Activated T-helper 9 cell treated with anti-CD3 and anti-CD28 coated beads, Interleukin-2, amount 50 U/mL, for 16 hours (primary cell): ENCODE results near the gene ATAD3A.
"Not testable (repeated sequence)": the region's sequence is repeated elsewhere in the genome, so short reads cannot be mapped to it uniquely, and the experiment has no call there.

Experiments
- DNase-seq: peaks from one replicate; pipeline ENCODE4 v3.0.0-alpha.2; 2020; ENCODE audit warnings: low read depth

Gene ATAD3A

DNA sequence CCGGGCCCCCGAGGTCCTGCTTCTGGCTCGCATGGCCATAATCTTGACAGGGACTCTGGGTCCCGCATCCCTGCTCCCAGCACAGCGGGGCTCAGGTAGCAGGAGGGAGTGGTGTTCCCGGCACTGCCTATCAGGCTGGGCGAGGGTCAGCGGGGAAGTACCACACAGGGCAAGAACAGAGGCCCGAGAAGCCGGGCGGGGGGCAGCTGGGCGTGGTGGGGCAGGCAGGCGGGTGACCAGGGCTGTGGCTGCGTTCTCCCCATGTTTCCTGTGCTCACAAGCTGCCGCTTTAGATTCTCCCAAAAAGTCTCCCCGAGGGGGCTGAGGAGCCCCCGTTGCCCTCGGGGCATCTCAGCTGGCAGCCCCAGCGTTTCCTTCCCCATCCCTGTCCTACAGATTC lies 22.1 kb upstream of the ATAD3A start:
- DNase-seq: no peak

DNA sequence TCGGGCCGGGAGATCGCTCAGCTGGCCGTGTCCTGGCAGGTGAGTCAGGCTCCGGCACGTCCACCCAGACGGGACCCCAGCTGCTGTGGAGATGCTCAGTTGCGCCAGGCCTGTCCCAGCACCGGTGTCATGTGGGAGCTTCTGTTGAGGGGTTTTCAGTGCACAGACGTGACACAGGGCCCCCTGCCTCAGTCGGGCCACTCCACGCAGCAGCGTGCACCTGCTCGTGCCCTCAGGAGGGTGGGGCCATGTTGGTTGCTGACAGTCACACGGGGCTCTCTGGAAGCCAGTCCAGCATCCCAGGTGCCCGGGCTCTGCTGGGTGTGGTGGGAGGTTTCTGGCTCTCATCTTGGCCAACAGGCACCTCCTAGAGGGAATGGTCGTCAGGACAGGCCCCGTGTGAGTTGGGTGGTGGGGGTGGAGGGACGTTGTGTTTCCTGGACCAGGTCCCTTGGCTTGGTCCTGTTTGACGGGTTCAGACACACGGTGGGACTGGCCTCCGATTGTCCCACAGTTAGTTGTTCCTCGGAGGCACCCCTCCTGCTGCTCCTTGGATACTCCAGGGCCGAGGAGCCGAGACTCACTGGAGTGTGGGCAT lies 21.2 kb upstream of the ATAD3A start:
- no peak for DNase-seq

DNA sequence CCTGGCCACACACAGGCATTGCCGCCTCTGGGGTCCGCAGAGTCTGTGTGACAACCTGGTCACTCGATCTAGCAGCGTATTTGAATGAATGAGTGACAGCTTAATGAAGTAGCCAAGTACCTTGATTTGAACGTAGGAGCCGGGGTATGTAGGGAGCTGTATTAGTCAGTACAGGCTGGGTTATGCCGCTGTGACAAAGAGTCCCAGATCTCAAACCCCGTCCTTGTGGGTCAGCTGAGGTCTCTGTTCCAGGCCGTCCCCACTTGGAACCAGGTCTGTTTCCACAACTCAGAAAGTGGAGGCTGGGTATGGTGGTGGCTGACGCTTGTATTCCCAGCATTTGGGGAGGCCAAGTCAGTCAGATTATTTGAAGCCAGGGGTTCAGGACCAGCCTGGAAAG lies 20.4 kb upstream of the ATAD3A start:
- DNase-seq: no peak

DNA sequence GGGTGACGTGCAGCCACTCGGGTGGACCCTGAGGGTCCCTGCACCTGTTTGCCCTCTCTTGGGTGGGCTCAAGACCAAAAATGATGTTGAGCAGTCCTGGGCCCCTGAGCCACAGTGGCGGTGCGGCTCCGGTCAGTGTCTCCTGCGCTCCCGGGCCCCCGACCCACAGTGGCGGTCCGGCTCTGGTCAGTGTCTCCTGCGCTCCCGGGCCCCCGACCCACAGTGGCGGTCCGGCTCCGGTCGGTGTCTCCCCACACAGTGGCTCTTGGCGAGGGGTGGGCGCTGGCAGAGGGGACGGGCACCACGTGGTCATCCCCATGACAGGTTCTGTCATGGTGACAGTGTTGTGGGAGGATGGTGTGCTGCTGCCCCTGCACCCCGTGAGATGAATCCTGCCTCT lies 17.7 kb upstream of the ATAD3A start:
- not testable (repeated sequence) for DNase-seq

DNA sequence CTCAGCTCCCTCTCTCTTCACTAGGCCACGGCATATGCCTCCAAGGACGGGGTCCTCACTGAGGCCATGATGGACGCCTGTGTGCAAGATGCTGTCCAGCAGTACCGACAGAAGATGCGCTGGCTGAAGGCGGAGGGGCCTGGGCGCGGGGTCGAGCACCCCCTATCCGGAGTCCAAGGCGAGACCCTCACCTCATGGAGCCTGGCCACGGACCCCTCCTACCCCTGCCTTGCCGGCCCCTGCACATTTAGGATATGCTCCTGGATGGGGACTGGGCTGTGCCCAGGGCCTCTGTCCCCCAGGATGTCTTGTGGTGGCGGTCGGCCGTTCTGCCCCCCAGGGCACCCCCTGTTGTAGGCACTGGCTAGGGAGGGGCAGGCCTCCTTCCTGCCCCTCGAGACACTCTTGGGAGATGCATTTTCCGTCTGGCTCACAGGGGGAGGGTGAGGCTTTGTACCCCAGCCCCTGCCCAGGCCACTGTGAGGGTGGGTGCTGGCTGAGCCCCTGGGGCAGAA lies 16.4 kb upstream of the ATAD3A start:
- DNase-seq: not testable (repeated sequence)

DNA sequence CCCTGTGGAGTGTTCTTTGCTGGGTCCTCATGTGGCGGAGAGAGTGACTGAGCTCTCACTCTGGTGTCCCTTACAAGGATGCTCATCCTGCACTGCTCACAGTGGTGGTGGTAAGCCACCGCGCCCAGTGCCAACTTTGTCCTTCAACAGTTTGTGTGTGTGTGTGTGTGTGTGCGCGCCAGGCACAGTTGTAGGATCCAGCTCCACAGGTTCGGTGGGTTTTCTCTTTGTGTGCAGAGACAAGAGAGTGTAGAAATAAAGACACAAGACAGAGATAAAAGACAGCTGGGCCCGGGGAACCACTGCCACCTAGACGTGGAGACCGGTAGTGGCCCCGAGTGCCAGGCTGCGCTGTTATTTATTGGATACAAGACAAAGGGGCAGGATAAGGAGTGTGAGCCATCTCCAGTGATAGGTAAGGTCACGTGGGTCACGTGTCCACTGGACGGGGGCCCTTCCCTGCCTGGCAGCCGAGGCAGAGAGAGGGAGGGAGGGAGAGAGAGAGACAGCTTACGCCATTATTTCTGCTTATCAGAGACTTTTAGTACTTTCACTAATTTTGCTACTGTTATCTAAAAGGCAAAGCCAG lies 7.1 kb upstream of the ATAD3A start:
- peak; percentile 46 for DNase-seq

DNA sequence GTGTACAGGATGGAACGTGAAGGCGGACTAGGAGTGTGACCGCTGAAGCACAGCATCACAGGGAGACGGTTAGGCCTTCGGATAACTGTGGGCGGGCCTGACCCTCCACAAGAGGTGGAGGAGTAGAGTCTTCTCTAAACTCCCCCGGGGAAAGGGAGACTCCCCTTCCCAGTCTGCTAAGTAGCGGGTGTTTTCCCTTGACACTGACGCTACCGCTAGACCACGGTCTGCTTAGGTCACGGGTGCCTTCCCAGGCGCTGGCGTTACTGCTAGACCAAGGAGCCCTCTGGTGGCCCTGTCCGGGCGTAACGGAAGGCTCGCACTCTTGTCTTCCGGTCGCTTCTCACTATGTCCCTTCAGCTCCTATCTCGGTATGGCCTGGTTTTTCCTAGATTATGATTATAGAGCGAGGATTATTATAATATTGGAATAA lies 6.6 kb upstream of the ATAD3A start:
- not testable (repeated sequence) for DNase-seq

DNA sequence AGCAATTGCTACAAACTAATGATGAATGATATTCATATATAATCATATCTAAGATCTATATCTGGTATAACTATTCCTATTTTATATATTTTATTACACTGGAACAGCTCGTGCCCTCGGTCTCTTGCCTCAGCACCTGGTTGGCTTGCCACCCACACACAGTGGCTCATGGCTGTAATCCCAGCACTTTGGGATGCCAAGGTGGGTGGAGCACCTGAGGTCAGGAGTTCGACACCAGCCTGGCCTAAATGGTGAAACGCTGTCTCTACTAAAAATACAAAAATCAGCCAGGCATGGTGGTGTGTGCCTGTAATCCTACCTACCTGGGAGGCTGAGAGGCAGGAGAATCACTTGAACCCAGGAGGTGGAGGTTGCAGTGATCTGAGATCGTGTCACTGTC lies 6.2 kb upstream of the ATAD3A start:
- DNase-seq: not testable (repeated sequence)

DNA sequence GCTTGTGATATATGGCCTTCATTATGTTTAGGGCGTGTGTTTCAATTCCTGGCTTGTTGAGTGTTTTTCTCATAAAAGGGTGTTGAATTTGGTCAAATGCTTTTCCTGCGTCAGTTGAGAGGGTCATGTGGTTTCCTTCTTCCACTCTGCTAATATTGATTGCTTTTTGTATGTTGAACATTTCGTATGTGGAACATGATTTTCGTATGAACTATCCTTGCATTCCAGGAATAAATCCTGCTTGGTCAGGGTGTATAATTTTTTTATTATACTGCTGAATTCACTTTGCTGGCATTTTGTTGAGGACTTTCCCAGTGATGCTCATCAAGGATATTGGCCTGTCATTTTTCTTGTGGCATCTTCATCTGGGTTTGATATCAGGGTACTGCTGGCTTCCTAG lies 4.7 kb upstream of the ATAD3A start:
- no peak for DNase-seq

DNA sequence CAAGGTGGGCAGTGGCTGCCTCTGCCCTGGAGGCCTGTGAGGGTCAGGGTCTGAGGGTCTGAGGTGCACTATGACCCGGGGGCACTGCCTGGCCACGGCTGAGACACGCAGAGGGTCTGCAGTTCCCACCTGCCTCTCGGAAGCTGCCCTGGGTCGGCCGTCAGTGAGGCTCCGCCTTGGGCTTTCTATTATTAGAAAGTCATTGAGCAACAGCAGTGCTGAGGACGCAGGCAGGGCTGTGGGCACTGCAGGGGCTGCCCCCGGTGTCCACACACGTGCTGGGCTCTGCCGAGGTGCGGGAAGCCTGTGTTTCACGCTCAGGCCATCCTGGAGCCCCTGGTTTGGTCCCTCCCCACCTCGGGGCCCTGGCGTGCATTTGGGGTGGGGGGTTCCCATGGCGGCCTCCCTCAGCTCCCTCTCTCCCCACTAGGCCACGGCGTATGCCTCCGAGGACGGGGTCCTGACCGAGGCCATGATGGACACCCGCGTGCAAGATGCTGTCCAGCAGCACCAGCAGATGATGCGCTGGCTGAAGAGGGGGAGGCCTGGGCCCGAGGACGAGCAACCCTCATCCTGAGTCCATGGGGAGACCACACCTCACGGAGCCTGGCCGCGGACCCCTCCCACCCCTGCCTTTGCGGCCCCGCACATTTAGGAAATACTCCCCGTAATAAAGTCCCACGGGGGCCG lies 3.0 kb upstream of the ATAD3A start:
- DNase-seq: not testable (repeated sequence)

DNA sequence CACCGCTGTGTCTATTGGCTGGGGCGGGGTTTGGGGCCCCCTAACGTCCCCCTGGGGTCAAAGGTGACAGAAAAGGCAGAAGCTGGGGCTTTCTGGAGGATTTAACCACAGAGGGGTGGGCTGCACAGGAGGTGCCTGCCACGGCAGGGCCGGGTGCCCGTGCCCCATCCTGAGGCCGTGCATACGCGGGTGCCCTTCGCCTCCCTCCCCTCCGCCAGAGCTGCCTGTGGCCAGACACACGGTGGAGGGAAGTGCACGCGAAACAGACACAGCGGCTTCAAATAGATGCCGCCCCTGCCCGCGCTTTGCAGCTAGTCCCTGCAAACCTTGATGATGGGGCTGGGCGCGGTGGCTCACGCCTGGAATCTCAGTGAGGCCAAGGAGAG lies 2.5 kb upstream of the ATAD3A start:
- DNase-seq: not testable (repeated sequence)

DNA sequence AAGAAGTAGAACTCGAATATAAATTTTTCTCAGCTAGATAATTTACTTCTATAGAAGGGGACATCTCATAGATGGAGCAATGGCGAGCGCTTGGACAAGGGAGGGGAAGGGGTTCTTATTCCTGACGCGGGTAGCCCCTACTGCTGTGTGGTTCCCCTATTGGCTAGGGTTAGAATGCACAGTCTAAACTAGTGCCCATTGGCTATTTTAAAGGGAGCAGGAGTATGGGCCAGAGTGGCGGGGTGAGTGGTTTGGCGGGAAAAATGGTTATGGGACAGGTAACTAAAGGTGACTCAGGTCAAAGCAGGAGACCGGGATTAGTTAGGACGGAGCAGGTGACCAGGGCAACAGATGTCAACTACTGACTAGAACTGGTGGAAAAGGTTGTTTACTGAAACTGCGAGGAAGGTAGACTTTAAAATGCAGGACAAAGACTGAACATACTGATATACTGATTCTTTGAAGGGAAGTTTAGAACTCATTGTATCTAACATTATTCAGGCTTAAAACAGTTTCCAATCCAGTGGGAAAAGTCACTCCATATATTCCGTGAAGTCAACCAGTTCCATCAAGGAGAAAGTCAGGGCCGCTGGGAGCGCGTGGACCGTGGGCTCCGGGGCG lies 940 bp upstream of the ATAD3A start:
- DNase-seq: no peak

DNA sequence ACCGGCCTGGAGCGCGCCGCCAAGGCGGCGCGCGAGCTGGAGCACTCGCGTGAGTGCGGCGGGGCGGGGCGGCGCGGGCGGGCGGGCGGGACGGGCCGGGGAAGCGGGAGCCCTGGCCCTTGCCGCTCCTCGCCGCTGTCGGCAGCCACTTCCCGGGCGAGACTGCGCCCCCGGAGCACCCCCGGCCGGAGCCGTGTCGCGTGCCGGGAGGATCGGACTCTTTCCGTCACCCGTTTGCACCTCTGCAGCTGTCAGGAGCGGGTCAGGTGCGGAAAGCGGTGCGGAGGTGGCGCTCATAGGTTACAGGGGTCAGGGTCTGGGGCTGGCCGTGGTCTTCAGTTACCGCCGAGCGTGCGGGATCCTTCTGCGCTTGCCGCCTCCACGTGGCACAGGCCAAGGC lies 463 bp downstream of the ATAD3A start:
- not testable (repeated sequence) for DNase-seq

DNA sequence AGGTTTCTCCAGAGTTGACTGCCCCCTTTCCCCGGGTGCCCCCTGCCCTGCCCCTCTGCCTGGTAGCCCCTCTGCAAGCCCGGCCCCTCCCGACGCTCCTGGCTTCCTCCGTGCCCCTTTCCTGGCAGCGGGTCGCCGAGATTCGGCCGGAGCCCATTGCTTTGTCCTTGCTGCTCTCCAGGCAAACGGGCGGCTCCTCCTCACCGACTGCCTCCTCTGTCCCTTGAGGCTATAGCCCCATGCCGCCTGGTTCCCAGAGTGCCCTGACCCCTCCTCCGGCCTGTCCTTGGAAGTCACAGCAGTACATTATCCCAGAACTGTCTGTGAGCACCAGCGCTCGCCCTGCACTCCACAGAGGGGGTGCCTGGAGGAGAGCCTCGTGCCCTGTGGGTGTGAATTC lies 1.7 kb downstream of the ATAD3A start:
- not testable (repeated sequence) for DNase-seq

DNA sequence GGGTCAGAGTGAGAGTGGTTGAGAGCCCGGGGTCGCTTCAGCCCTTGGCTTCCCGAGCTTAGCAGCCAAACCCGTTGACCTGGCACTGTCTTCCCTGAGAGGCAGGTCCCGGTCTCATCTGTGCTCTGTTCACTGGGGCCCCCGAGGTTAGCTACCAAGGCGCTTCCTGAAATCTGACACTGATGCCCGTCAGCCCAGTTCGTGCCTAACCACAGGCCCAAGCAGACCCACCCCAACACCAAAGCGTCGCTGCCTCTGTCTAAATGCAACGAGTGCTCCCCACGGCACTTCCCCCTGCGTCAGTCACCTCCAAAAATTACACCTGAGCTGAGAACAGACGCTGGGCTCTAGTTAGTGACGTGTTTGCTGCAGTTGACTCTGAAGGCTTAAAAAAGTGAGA lies 2.4 kb downstream of the ATAD3A start:
- not testable (repeated sequence) for DNase-seq

DNA sequence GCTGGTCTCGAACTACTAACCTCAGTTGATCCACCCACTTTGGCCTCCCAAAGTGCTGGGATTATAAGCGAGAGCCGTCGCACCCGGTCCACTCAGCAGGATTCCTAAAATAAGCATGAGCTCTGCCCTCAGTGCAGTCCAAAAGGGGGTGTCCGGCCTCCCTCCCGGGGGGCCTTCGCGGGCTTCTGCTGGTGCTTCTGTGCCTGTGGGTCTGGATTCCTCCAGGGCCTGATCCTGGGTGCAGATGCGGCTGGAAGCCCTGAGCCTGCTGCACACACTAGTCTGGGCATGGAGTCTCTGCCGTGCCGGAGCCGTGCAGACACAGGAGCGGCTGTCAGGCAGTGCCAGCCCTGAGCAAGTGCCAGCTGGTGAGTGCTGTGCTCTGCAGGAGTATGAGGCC lies 5.0 kb downstream of the ATAD3A start:
- not testable (repeated sequence) for DNase-seq

DNA sequence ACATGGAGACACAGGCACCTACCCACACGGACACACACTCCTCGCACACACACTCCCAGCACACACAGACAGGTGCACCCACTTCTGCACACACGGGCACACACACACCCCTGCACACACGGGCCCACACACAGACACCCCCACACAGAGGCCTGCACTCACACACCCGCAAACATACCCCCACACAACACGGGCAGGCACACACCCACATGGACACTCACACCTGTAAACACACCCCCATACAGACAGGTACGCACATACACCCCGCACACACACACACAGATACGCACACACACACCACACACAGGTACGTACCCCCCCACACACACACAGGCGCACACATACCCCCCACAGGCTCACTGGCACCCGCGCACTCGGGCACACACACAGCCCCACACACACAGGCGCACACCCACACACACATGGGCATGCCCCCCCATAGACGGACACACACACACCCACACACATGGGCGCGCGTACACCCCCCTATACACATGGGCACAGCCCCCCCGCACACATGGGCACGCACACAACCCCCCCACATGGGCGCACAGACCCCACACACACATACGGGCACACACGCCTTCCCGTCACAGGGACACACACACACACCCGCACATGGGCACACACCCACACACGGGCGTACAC lies 6.1 kb downstream of the ATAD3A start:
- DNase-seq: no peak

DNA sequence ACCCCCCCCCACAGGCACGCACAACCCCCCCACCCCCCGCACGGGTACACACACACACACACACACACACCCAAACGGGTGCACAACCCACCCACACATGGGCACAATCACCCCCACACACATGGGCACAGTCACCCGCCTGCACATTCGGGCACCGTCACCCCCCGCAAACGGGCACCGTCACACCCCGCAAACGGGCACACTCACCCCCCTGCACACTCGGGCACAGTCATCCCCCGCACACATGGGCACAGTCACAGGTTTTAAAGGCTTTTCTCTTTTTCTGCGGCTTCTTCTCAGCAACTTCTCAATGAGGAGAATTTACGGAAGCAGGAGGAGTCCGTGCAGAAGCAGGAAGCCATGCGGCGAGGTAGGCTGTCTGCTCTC lies 6.7 kb downstream of the ATAD3A start:
- DNase-seq: not testable (repeated sequence)

DNA sequence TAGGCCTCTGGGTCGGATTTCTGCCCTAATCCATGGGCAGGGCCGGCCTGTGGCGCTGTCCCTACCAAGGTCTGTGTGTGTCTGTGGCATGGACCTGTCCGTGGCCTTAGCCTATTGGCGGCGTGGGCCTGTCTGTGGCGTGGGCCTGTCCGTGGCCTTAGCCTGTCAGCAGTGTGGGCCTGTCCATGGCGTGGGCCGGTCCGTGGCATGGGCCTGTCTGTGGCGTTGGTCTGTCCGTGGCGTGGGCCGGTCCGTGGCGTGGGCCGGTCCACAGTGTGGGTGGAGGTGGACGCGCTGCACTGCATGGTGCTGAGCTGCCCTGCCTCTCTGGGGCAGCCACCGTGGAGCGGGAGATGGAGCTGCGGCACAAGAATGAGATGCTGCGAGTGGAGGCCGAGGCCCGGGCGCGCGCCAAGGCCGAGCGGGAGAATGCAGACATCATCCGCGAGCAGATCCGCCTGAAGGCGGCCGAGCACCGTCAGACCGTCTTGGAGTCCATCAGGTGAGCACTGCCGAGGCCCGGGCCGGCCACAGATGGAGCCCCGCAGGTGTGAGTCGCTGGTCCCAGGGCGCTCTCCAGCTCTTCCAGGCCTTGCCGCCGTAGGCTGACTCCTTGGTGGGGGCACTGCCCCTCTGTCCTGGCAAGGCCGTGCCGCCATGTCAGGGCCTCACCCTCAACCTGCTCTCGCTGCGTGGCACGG lies 8.0 kb downstream of the ATAD3A start:
- not testable (repeated sequence) for DNase-seq

DNA sequence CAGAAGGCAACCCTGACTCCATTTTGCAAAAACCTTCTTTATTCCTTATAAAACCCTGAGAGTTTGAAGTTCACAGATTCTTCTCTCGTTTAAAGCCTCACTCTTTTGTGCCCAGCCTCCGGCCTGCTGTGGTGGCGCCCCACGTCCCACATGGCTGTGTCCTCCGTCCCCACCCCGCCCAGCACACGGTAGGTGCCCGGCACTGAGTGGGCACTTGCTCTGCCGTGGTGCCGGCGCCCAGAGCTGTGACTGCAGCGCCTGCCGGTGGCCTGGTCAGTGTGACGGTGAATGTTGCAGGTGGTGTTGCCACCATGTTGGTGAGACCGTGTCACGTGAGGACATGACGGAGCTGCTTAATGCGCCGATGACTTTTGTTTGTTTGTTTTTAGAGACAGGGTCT lies 9.4 kb downstream of the ATAD3A start:
- DNase-seq: no peak

DNA sequence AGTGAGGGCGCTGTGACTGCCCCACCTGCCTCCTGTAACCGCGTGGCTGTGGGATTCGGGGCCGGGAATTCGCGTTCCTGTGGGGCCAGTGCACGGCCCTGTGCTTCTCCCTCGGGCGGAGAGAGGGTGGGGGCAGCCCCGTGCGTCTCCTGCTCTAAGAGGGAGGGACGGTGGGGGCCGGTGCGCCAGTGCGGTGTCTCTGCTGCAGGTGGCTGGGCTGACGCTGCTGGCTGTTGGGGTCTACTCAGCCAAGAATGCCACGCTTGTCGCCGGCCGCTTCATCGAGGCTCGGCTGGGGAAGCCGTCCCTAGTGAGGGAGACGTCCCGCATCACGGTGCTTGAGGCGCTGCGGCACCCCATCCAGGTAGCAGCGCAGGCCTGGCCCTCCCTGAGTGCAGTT lies 10.6 kb downstream of the ATAD3A start:
- not testable (repeated sequence) for DNase-seq

DNA sequence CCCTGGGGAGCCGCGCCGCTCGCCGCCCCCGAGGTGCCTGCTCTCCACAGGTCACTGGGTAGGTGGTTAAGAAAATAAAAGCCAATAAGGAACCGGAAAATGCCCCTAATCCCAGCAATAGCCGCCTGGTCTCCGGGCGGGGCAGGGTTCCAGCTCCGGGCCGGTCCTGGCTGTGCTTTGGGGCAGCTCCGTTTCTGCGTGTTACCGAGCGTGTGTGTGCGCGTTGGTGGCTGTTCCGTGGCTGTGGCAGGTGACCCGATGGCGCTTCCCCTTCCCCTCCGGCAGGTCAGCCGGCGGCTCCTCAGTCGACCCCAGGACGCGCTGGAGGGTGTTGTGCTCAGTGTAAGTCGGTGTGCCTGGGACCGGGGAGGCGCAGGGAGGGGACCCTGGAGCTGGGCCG lies 11.3 kb downstream of the ATAD3A start:
- DNase-seq: not testable (repeated sequence)
